Activated T-helper 1 cell treated with anti-CD3 and anti-CD28 coated beads, Interleukin-2, amount 50 U/mL, for 16 hours (primary cell): ENCODE data around the gene PMP22.

Source experiments
- DNase-seq, 2 donors: peaks; one replicate each; pipeline ENCODE4 v3.0.0-alpha.2; 2020; ENCODE audit warnings: low read depth in 1 of 2, low spot score in 1 of 2

The PMP22 gene

GRCh38 chr17:15265131-15265530, at the start of gene PMP22:
PMP22 (minus strand) TSS chr17:15265326; CDS start chr17:15260727, 4,599 bp downstream.
- no peak for DNase-seq

GRCh38 chr17:15311996-15312395, 46.9 kb upstream of the PMP22 start:
- no peak for DNase-seq

- DNase-seq: no peak
These were observed 44.7 kb upstream of the PMP22 start for GRCh38 chr17:15309793-15310192.

GRCh38 chr17:15309236-15309635, 44.1 kb upstream of the PMP22 start:
- no peak for DNase-seq

GRCh38 chr17:15308758-15309157, 43.6 kb upstream of the PMP22 start:
- DNase-seq: no peak

GRCh38 chr17:15307710-15308111, 42.6 kb upstream of the PMP22 start:
- no peak for DNase-seq

GRCh38 chr17:15303851-15304250, 38.7 kb upstream of the PMP22 start:
- DNase-seq: no peak

- no peak for DNase-seq
These were observed 38.1 kb upstream of the PMP22 start for GRCh38 chr17:15303268-15303667.

- no peak for DNase-seq
These were observed 36.7 kb upstream of the PMP22 start for GRCh38 chr17:15301845-15302244.

- no peak for DNase-seq
These were observed 33.0 kb upstream of the PMP22 start for GRCh38 chr17:15298176-15298575.

- no peak for DNase-seq
These were observed 28.4 kb upstream of the PMP22 start for GRCh38 chr17:15293558-15293957.

GRCh38 chr17:15291674-15292361, 26.7 kb upstream of the PMP22 start:
- no peak for DNase-seq

GRCh38 chr17:15290605-15291004, 25.5 kb upstream of the PMP22 start:
- DNase-seq: no peak

- DNase-seq: no peak
These were observed 24.4 kb upstream of the PMP22 start for GRCh38 chr17:15289285-15290183.

GRCh38 chr17:15288859-15289258, 23.7 kb upstream of the PMP22 start:
- no peak for DNase-seq

GRCh38 chr17:15287538-15288267, 22.6 kb upstream of the PMP22 start:
- DNase-seq: no peak

- no peak for DNase-seq
These were observed 20.3 kb upstream of the PMP22 start for GRCh38 chr17:15285466-15285865.

- no peak for DNase-seq
These were observed 19.4 kb upstream of the PMP22 start for GRCh38 chr17:15284537-15284936.

GRCh38 chr17:15284107-15284506, 19.0 kb upstream of the PMP22 start:
- DNase-seq: no peak

- DNase-seq: no peak
These were observed 16.8 kb upstream of the PMP22 start for GRCh38 chr17:15281909-15282308.

GRCh38 chr17:15278924-15279477, 13.9 kb upstream of the PMP22 start:
- DNase-seq: no peak
